Caco-2 (cell line): Measurements from ENCODE around the gene STEAP4. TPM values are rescaled to one million over a fixed set of nuclear protein-coding genes. Genes with fewer than 3 reads are reported as not detected.

ENCODE experiments used
- BruUV-seq: library from RNA; stranded (reverse); fragments of 400-500 nt; replicated peaks from 2 replicates; lab custom pipeline; 2021; lab: Mats Ljungman, UMichigan
- CTCF ChIA-PET: fragments of 300-600 bp; sonication (Branson Sonifier 250); formaldehyde crosslinking; loops from one replicate; lab custom pipeline; 2022; ENCODE audit warnings: antibody characterized with exemption; lab: Charles Lee
- POLR2A ChIA-PET: fragments of 300-600 bp; sonication (Branson Sonifier 250); formaldehyde crosslinking; loops from one replicate; lab custom pipeline; 2022; ENCODE audit warnings: antibody characterized with exemption; lab: Charles Lee
- DNase-seq, 2 experiments: peaks; one replicate each; pipeline versions ENCODE4 v3.0.0 to v3.0.0-alpha.2; 2020 to 2022
- H3K27me3 ChIP-seq: replicated peaks from 2 replicates; pipeline ENCODE4 v1.6.0; 2011; ENCODE audit warnings: low read length; ENCODE audit not compliant: control insufficient read depth, insufficient read depth
- H3K36me3 ChIP-seq: 2 replicates; pipeline ENCODE4 v1.5.1; 2011; ENCODE audit warnings: low read length; ENCODE audit not compliant: control insufficient read depth, insufficient read depth
- H3K4me1 ChIP-seq: fragments of 250-450 bp; sonication (Bioruptor Pico); 2 replicates; pipeline ENCODE4 v1.5.1; 2020; ENCODE audit warnings: mild to moderate bottlenecking
- H3K4me3 ChIP-seq: 2 replicates; pipeline ENCODE4 v1.5.1; 2011; ENCODE audit warnings: low read depth, mild to moderate bottlenecking, control low read depth, low read length
- H3K9me3 ChIP-seq: fragments of 250-450 bp; sonication (Bioruptor Pico); 2 replicates; pipeline ENCODE4 v1.5.1; 2020; ENCODE audit warnings: mild to moderate bottlenecking, moderate library complexity
- H3K27ac Mint-ChIP-seq: one replicate; pipeline ENCODE4 v1.8.0; 2022; ENCODE audit warnings: mixed read lengths; ENCODE audit not compliant: unreplicated experiment
- H3K27me3 Mint-ChIP-seq: one replicate; pipeline ENCODE4 v1.8.0; 2022; ENCODE audit warnings: mixed read lengths; ENCODE audit not compliant: insufficient read depth, unreplicated experiment
- H3K36me3 Mint-ChIP-seq: one replicate; pipeline ENCODE4 v1.8.0; 2022; ENCODE audit warnings: mild to moderate bottlenecking, mixed read lengths; ENCODE audit not compliant: insufficient read depth, unreplicated experiment
- H3K4me1 Mint-ChIP-seq: one replicate; pipeline ENCODE4 v1.8.0; 2022; ENCODE audit warnings: low read depth, mixed read lengths; ENCODE audit not compliant: unreplicated experiment
- H3K4me3 Mint-ChIP-seq: one replicate; pipeline ENCODE4 v1.8.0; 2022; ENCODE audit warnings: mild to moderate bottlenecking, moderate library complexity, mixed read lengths; ENCODE audit not compliant: unreplicated experiment
- H3K9me3 Mint-ChIP-seq: one replicate; pipeline ENCODE4 v1.8.0; 2022; ENCODE audit warnings: mixed read lengths; ENCODE audit not compliant: unreplicated experiment
- CTCF ChIP-seq, 2 experiments: fragments of 200-600 bp in 1 of 2; IDR thresholded peaks; 1 replicate in 1 of 2; 2 replicates in 1 of 2; pipeline versions ENCODE4 v1.5.1 to v1.8.0; 2011 to 2022; ENCODE audit warnings: antibody characterized with exemption in 1 of 2, control low read depth in 1 of 2, inconsistent platforms in 1 of 2, low read depth in 1 of 2, low read length in 1 of 2, mild to moderate bottlenecking in 1 of 2, moderate library complexity in 1 of 2; ENCODE audit not compliant: insufficient read depth in 1 of 2, severe bottlenecking in 1 of 2, unreplicated experiment in 1 of 2
- intact Hi-C: fragments of 100-400 bp; cut with micrococcal nuclease; formaldehyde crosslinking; loops from one replicate; pipeline ENCODE4 v1.10.0; 2022; ENCODE audit not compliant: unreplicated experiment
- total RNA-seq: library from RNA; stranded (reverse); gene quantifications from 2 replicates; pipeline ENCODE4 v1.2.3, GENCODE V29; 2022

The STEAP4 gene
- total RNA-seq, 1 experiment from 2014 or later = not detected

- no peaks in the 10 kb centered on the region for H3K36me3 Mint-ChIP-seq
- no peaks in the 10 kb centered on the region for H3K9me3 ChIP-seq
- no peaks in the 10 kb centered on the region for H3K36me3 ChIP-seq
- ChIA-PET POLR2A (no interaction called here), CTCF (no interaction called here)
- H3K4me1 ChIP-seq = no peaks in the 10 kb centered on the region
- TF ChIP-seq CTCF (IDR thresholded peaks at IDR 0.05; ENCODE audit: insufficient read depth in 1 of 2, low read depth in 1 of 2, low read length in 1 of 2, severe bottlenecking in 1 of 2, unreplicated experiment in 1 of 2) = no peak
- H3K4me3 ChIP-seq = no peak overlapping the region
- H3K9me3 Mint-ChIP-seq = no peaks in the 10 kb centered on the region
- peaks cover 21% of the 10 kb centered on the region for H3K27me3 Mint-ChIP-seq
- BruUV-seq = no TSS peak
- H3K27ac Mint-ChIP-seq = no peak overlapping the region
- H3K4me1 Mint-ChIP-seq = no peaks in the 10 kb centered on the region
- no peak for DNase-seq
- no peaks in the 10 kb centered on the region for H3K27me3 ChIP-seq
- H3K4me3 Mint-ChIP-seq = no peak overlapping the region
- intact Hi-C loops = no loop called here
Observed at GRCh38 chr7:88338503-88338902, 31.8 kb upstream of the STEAP4 start.

GRCh38 chr7:88337572-88337971, 30.9 kb upstream of the STEAP4 start:
- POLR2A ChIA-PET = no interaction called here
- no peaks in the 10 kb centered on the region for H3K36me3 Mint-ChIP-seq
- Histone ChIP-seq H3K27me3 (no peaks in the 10 kb centered on the region), H3K4me3 (no peak overlapping the region), H3K36me3 (no peaks in the 10 kb centered on the region), H3K9me3 (no peaks in the 10 kb centered on the region), H3K4me1 (no peaks in the 10 kb centered on the region)
- no peaks in the 10 kb centered on the region for H3K4me1 Mint-ChIP-seq
- H3K9me3 Mint-ChIP-seq = no peaks in the 10 kb centered on the region
- no peak for TF ChIP-seq CTCF (IDR thresholded peaks at IDR 0.05; ENCODE audit: insufficient read depth in 1 of 2, low read depth in 1 of 2, low read length in 1 of 2, severe bottlenecking in 1 of 2, unreplicated experiment in 1 of 2)
- peaks cover 19% of the 10 kb centered on the region for H3K27me3 Mint-ChIP-seq
- DNase-seq = no peak
- intact Hi-C loops = no loop called here
- CTCF ChIA-PET = no interaction called here
- H3K4me3 Mint-ChIP-seq = no peak overlapping the region
- no TSS peak for BruUV-seq
- H3K27ac Mint-ChIP-seq = no peak overlapping the region

DNA sequence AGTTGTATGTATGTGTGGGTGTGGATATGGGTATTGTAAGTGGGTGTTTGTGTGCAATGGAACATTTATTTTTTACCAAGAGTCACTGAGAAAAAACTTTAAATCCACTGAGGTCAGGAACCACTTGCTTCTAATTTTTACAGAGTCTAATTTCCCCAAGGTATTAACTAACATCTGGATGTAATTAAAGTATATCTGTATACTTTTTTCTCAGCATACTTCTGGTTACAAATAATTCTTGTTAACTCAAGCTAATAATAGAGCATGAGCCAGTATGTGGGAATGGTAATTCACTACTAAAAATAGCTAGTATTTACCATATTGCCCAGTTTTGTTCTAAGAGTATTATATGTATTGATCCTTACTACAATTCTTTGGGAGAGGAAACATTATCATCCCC, 24.6 kb upstream of the STEAP4 start:
- intact Hi-C loops = no loop called here
- H3K4me1 ChIP-seq = no peaks in the 10 kb centered on the region
- POLR2A ChIA-PET = no interaction called here
- no peaks in the 10 kb centered on the region for H3K36me3 ChIP-seq
- no peaks in the 10 kb centered on the region for H3K9me3 Mint-ChIP-seq
- CTCF ChIA-PET = no interaction called here
- H3K36me3 Mint-ChIP-seq = no peaks in the 10 kb centered on the region
- no peaks in the 10 kb centered on the region for H3K4me1 Mint-ChIP-seq
- H3K27me3 Mint-ChIP-seq = peaks cover 12% of the 10 kb centered on the region
- no peak overlapping the region for H3K4me3 Mint-ChIP-seq
- no peaks in the 10 kb centered on the region for H3K9me3 ChIP-seq
- no peak overlapping the region for H3K27ac Mint-ChIP-seq
- no TSS peak for BruUV-seq
- H3K4me3 ChIP-seq = no peak overlapping the region
- DNase-seq = no peak
- H3K27me3 ChIP-seq = no peaks in the 10 kb centered on the region
- TF ChIP-seq CTCF (IDR thresholded peaks at IDR 0.05; ENCODE audit: insufficient read depth in 1 of 2, low read depth in 1 of 2, low read length in 1 of 2, severe bottlenecking in 1 of 2, unreplicated experiment in 1 of 2) = no peak
